Sigmoid colon (tissue), 4 donors: Measurements from ENCODE around the gene GRM3.

Source experiments
- EP300 ChIP-seq, 4 donors: sonication (generic); formaldehyde crosslinking; IDR thresholded peaks; one replicate each; pipeline ENCODE4 v1.6.1; 2017; ENCODE audit warnings: antibody characterized with exemption in 4 of 4
- POLR2A ChIP-seq, 2 donors: fragments of 450-650 bp; IDR thresholded peaks; one replicate each; pipeline ENCODE4 v1.6.1; 2016; ENCODE audit warnings: antibody characterized with exemption in 2 of 2, mild to moderate bottlenecking in 2 of 2, moderate library complexity in 2 of 2
- POLR2AphosphoS5 ChIP-seq, 4 donors: sonication (generic); formaldehyde crosslinking; IDR thresholded peaks; one replicate each; pipeline ENCODE4 v1.6.1; 2017; ENCODE audit warnings: antibody characterized with exemption in 4 of 4
- TF ChIP-seq, protein P1 (sequence below), 4 experiments: fragments of 450-650 bp in 3 of 4; fragments of 200-600 bp in 1 of 4; IDR thresholded peaks; one replicate each; pipeline ENCODE4 v1.5.1; 2016 to 2019; ENCODE audit warnings: antibody characterized with exemption in 4 of 4, mild to moderate bottlenecking in 3 of 4, moderate library complexity in 2 of 4

DNA sequence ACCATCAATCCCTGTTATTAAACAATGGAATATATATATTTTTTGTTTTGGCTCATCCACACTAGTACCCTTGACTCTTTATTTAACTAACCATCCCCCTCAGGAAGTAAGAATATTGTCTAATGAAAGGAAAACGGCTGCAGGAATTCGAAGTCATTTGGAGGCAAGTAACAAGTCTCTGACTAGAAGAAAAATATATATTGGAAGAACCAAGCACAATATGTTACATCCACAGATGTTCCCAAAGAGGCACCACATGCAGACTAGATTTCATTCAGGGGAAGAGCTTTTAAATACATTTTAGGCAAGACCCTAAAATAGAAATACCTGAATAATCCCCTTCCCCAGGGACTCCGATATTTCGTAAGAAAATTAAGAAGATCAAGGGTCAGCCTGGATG, 104.5 kb downstream of the GRM3 start:
- TF ChIP-seq, protein P1, sequence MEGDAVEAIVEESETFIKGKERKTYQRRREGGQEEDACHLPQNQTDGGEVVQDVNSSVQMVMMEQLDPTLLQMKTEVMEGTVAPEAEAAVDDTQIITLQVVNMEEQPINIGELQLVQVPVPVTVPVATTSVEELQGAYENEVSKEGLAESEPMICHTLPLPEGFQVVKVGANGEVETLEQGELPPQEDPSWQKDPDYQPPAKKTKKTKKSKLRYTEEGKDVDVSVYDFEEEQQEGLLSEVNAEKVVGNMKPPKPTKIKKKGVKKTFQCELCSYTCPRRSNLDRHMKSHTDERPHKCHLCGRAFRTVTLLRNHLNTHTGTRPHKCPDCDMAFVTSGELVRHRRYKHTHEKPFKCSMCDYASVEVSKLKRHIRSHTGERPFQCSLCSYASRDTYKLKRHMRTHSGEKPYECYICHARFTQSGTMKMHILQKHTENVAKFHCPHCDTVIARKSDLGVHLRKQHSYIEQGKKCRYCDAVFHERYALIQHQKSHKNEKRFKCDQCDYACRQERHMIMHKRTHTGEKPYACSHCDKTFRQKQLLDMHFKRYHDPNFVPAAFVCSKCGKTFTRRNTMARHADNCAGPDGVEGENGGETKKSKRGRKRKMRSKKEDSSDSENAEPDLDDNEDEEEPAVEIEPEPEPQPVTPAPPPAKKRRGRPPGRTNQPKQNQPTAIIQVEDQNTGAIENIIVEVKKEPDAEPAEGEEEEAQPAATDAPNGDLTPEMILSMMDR (IDR thresholded peaks at IDR 0.05), result no peak
- TF ChIP-seq POLR2A (IDR thresholded peaks at IDR 0.05) (no peak), POLR2AphosphoS5 (IDR thresholded peaks at IDR 0.05) (no peak), EP300 (IDR thresholded peaks at IDR 0.05) (no peak)
